Activated CD4-positive, alpha-beta memory T cell treated with anti-CD3 and anti-CD28 coated beads for 36 hours (primary cell): Measurements from ENCODE around the gene TBCEL. TPM values are rescaled to one million over a fixed set of nuclear protein-coding genes. Genes with fewer than 3 reads are reported as not detected.
A peak's percentile ranks its signal among the peaks of the same experiment; 100 is the strongest.
"Not testable (repeated sequence)": the region's sequence is repeated elsewhere in the genome, so short reads cannot be mapped to it uniquely, and the experiment has no call there.

Experiments used
- CTCF ChIA-PET: fragments of 350-600 bp; sonication (Branson Sonifier 250); formaldehyde crosslinking; loops from one replicate; lab custom pipeline; 2021; ENCODE audit warnings: antibody characterized with exemption, inconsistent platforms; lab: Charles Lee
- POLR2A ChIA-PET: fragments of 350-600 bp; sonication (Branson Sonifier 250); formaldehyde crosslinking; loops from one replicate; lab custom pipeline; 2021; ENCODE audit warnings: antibody characterized with exemption; lab: Charles Lee
- DNase-seq: peaks from one replicate; pipeline ENCODE4 v3.0.0-alpha.2; 2020
- H3K27ac Mint-ChIP-seq: one replicate; pipeline ENCODE4 v1.8.0; 2021; ENCODE audit warnings: mixed read lengths
- H3K27me3 Mint-ChIP-seq: one replicate; pipeline ENCODE4 v1.8.0; 2021; ENCODE audit warnings: mixed read lengths
- H3K36me3 Mint-ChIP-seq: one replicate; pipeline ENCODE4 v1.8.0; 2021; ENCODE audit warnings: mixed read lengths
- H3K4me1 Mint-ChIP-seq: one replicate; pipeline ENCODE4 v1.8.0; 2021; ENCODE audit warnings: low read depth, mixed read lengths
- H3K4me3 Mint-ChIP-seq: one replicate; pipeline ENCODE4 v1.8.0; 2021; ENCODE audit warnings: mild to moderate bottlenecking, mixed read lengths
- H3K9me3 Mint-ChIP-seq: one replicate; pipeline ENCODE4 v1.8.0; 2021; ENCODE audit warnings: mixed read lengths
- intact Hi-C: fragments of 100-400 bp; cut with micrococcal nuclease; formaldehyde crosslinking; loops from one replicate; pipeline ENCODE4 v1.15.1; 2023
- total RNA-seq, 2 experiments: library from RNA; stranded (reverse); gene quantifications; one replicate each; pipeline ENCODE4 v1.2.3, GENCODE V29; 2021

TBCEL gene
- total RNA-seq, 2 experiments from 2014 or later: 6.0 to 6.7 TPM

GRCh38 chr11:120996973-120997372, 26.9 kb upstream of the TBCEL start:
- H3K4me1 Mint-ChIP-seq: no peaks in the 10 kb centered on the region
- H3K9me3 Mint-ChIP-seq: no peaks in the 10 kb centered on the region
- intact Hi-C loops: no loop called here
- ChIA-PET CTCF (no interaction called here), POLR2A (no interaction called here)
- no peak overlapping the region for H3K4me3 Mint-ChIP-seq
- H3K27ac Mint-ChIP-seq: no peak overlapping the region
- no peaks in the 10 kb centered on the region for H3K36me3 Mint-ChIP-seq
- peaks cover 4% of the 10 kb centered on the region for H3K27me3 Mint-ChIP-seq
- DNase-seq: no peak

- CTCF ChIA-PET: no interaction called here
- H3K36me3 Mint-ChIP-seq: no peaks in the 10 kb centered on the region
- no peak for DNase-seq
- H3K4me3 Mint-ChIP-seq: no peak overlapping the region
- peaks cover 6% of the 10 kb centered on the region for H3K27me3 Mint-ChIP-seq
- POLR2A ChIA-PET: no interaction called here
- intact Hi-C loops: no loop called here
- H3K27ac Mint-ChIP-seq: no peak overlapping the region
- no peaks in the 10 kb centered on the region for H3K9me3 Mint-ChIP-seq
- no peaks in the 10 kb centered on the region for H3K4me1 Mint-ChIP-seq
Measured at GRCh38 chr11:120998581-120998980, 25.3 kb upstream of the TBCEL start.

- POLR2A ChIA-PET: no interaction called here
- Mint-ChIP-seq H3K9me3 (peaks cover 5% of the 10 kb centered on the region), H3K4me3 (no peak overlapping the region), H3K36me3 (no peaks in the 10 kb centered on the region), H3K27me3 (peaks cover 23% of the 10 kb centered on the region), H3K27ac (no peak overlapping the region), H3K4me1 (no peaks in the 10 kb centered on the region)
- CTCF ChIA-PET: no interaction called here
- DNase-seq: no peak
- intact Hi-C loops: no loop called here
Measured at GRCh38 chr11:121004206-121004840, 19.6 kb upstream of the TBCEL start.

- ChIA-PET CTCF (no interaction called here), POLR2A (no interaction called here)
- Mint-ChIP-seq H3K9me3 (peaks cover 5% of the 10 kb centered on the region), H3K4me3 (no peak overlapping the region), H3K27me3 (peaks cover 23% of the 10 kb centered on the region), H3K4me1 (no peaks in the 10 kb centered on the region), H3K27ac (no peak overlapping the region), H3K36me3 (no peaks in the 10 kb centered on the region)
- intact Hi-C loops: no loop called here
- DNase-seq: no peak
Measured at GRCh38 chr11:121006922-121007321, 17.0 kb upstream of the TBCEL start.

GRCh38 chr11:121008551-121008950, 15.4 kb upstream of the TBCEL start:
- H3K27me3 Mint-ChIP-seq: peaks cover 21% of the 10 kb centered on the region
- peaks cover 5% of the 10 kb centered on the region for H3K9me3 Mint-ChIP-seq
- ChIA-PET CTCF (no interaction called here), POLR2A (no interaction called here)
- DNase-seq: no peak
- no peaks in the 10 kb centered on the region for H3K4me1 Mint-ChIP-seq
- intact Hi-C loops: no loop called here
- no peak overlapping the region for H3K4me3 Mint-ChIP-seq
- H3K27ac Mint-ChIP-seq: no peak overlapping the region
- no peaks in the 10 kb centered on the region for H3K36me3 Mint-ChIP-seq

- POLR2A ChIA-PET: no interaction called here
- no peaks in the 10 kb centered on the region for H3K4me1 Mint-ChIP-seq
- intact Hi-C loops: no loop called here
Measured at GRCh38 chr11:121012091-121012490, 11.8 kb upstream of the TBCEL start.

GRCh38 chr11:121018746-121019145, 5.2 kb upstream of the TBCEL start:
- ChIA-PET POLR2A (no interaction called here), CTCF (interaction anchor here (1.8 kb wide), 1 partner anchor 176 kb away, joined by 5 read pairs; no protein-coding TSS in a partner anchor)
- DNase-seq: no peak
- no peak overlapping the region for H3K4me3 Mint-ChIP-seq
- no peak overlapping the region for H3K27ac Mint-ChIP-seq
- H3K27me3 Mint-ChIP-seq: peaks cover 3% of the 10 kb centered on the region
- no peaks in the 10 kb centered on the region for H3K9me3 Mint-ChIP-seq
- H3K36me3 Mint-ChIP-seq: no peaks in the 10 kb centered on the region
- intact Hi-C loops: no loop called here
- peaks cover 2% of the 10 kb centered on the region for H3K4me1 Mint-ChIP-seq

More at GRCh38 chr11:121012091-121012490, 11.8 kb upstream of the TBCEL start:
- Mint-ChIP-seq H3K9me3 (no peaks in the 10 kb centered on the region), H3K27ac (no peak overlapping the region), H3K4me3 (no peak overlapping the region), H3K36me3 (no peaks in the 10 kb centered on the region), H3K27me3 (peaks cover 12% of the 10 kb centered on the region)
- DNase-seq: no peak
- CTCF ChIA-PET: no interaction called here

GRCh38 chr11:121021718-121022117, 2.2 kb upstream of the TBCEL start:
- H3K9me3 Mint-ChIP-seq, H3K4me3 Mint-ChIP-seq, H3K27me3 Mint-ChIP-seq, H3K36me3 Mint-ChIP-seq, intact Hi-C loops, H3K27ac Mint-ChIP-seq, POLR2A ChIA-PET, DNase-seq, CTCF ChIA-PET: not testable (repeated sequence)
- peaks cover 16% of the 10 kb centered on the region for H3K4me1 Mint-ChIP-seq

- H3K27ac Mint-ChIP-seq: no peak overlapping the region
- H3K4me3 Mint-ChIP-seq: peak overlapping the region; percentile 79
- peaks cover 2% of the 10 kb centered on the region for H3K27me3 Mint-ChIP-seq
- CTCF ChIA-PET: interaction anchor here (0.9 to 1.4 kb wide), 3 partner anchors 10 to 169 kb away, joined by 3 to 4 read pairs (median 4); no protein-coding TSS in a partner anchor
- intact Hi-C loops: no loop called here
- peaks cover 2% of the 10 kb centered on the region for H3K36me3 Mint-ChIP-seq
- POLR2A ChIA-PET: interaction anchor here (1.5 kb wide), 1 partner anchor 27 kb away, joined by 3 read pairs; no protein-coding TSS in a partner anchor
- DNase-seq: no peak
- H3K9me3 Mint-ChIP-seq: no peaks in the 10 kb centered on the region
- peaks cover 21% of the 10 kb centered on the region for H3K4me1 Mint-ChIP-seq
Measured at GRCh38 chr11:121024989-121025388, 1.1 kb downstream of the TBCEL start.

- ChIA-PET CTCF (no interaction called here), POLR2A (no interaction called here)
- H3K36me3 Mint-ChIP-seq: peaks cover 6% of the 10 kb centered on the region
- no peaks in the 10 kb centered on the region for H3K27me3 Mint-ChIP-seq
- DNase-seq: no peak
- H3K4me1 Mint-ChIP-seq: peaks cover 24% of the 10 kb centered on the region
- H3K27ac Mint-ChIP-seq: no peak overlapping the region
- H3K9me3 Mint-ChIP-seq: no peaks in the 10 kb centered on the region
- intact Hi-C loops: no loop called here
- H3K4me3 Mint-ChIP-seq: no peak overlapping the region
Measured at GRCh38 chr11:121029153-121029552, 5.3 kb downstream of the TBCEL start.

GRCh38 chr11:121029813-121030445, 6.0 kb downstream of the TBCEL start:
- Mint-ChIP-seq H3K9me3 (no peaks in the 10 kb centered on the region), H3K36me3 (peaks cover 6% of the 10 kb centered on the region), H3K27ac (no peak overlapping the region), H3K4me3 (no peak overlapping the region), H3K4me1 (peaks cover 19% of the 10 kb centered on the region), H3K27me3 (no peaks in the 10 kb centered on the region)
- intact Hi-C loops: loop anchor here (10.0 kb wide), 1 partner anchor 165 kb away; no protein-coding TSS in a partner anchor
- no peak for DNase-seq
- POLR2A ChIA-PET: no interaction called here
- CTCF ChIA-PET: no interaction called here

- Mint-ChIP-seq H3K4me3 (no peak overlapping the region), H3K36me3 (peaks cover 6% of the 10 kb centered on the region), H3K9me3 (no peaks in the 10 kb centered on the region), H3K4me1 (peaks cover 21% of the 10 kb centered on the region), H3K27ac (no peak overlapping the region), H3K27me3 (no peaks in the 10 kb centered on the region)
- CTCF ChIA-PET: no interaction called here
- DNase-seq: no peak
- intact Hi-C loops: loop anchor here (10.0 kb wide), 1 partner anchor 164 kb away; no protein-coding TSS in a partner anchor
- POLR2A ChIA-PET: no interaction called here
Measured at GRCh38 chr11:121031167-121031566, 7.3 kb downstream of the TBCEL start.
